Cardiac muscle cell (in vitro differentiated cells and primary cell): Measurements from ENCODE around the gene TMEM86B. TPM values are rescaled to one million over a fixed set of nuclear protein-coding genes. Genes with fewer than 3 reads are reported as not detected.

Experiments used
- DNase-seq, 2 donors: peaks; one replicate each; pipeline versions ENCODE4 v3.0.0 to v3.0.0-alpha.2; 2010 to 2017; ENCODE audit warnings: low read depth in 1 of 2, low spot score in 1 of 2
- H3K27ac ChIP-seq: fragments of 200-600 bp; sonication (generic); 2 replicates; pipeline ENCODE4 v1.5.1; 2016
- H3K27me3 ChIP-seq: fragments of 200-600 bp; sonication (generic); 2 replicates; pipeline ENCODE4 v1.6.0; 2016; ENCODE audit warnings: control low read depth
- H3K36me3 ChIP-seq: fragments of 200-600 bp; sonication (generic); 2 replicates; pipeline ENCODE4 v1.5.1; 2016; ENCODE audit warnings: control low read depth
- H3K4me1 ChIP-seq: fragments of 200-600 bp; sonication (generic); 2 replicates; pipeline ENCODE4 v1.8.1; 2017; ENCODE audit warnings: low read depth, mild to moderate bottlenecking, mixed run types
- H3K4me3 ChIP-seq: fragments of 200-600 bp; sonication (generic); 2 replicates; pipeline ENCODE4 v1.5.1; 2016; ENCODE audit warnings: mild to moderate bottlenecking
- H3K9me3 ChIP-seq: fragments of 200-600 bp; sonication (generic); 2 replicates; pipeline ENCODE4 v1.5.1; 2017; ENCODE audit warnings: low read depth, mild to moderate bottlenecking, control low read depth
- polyA plus RNA-seq: library from polyadenylated mRNA; unstranded; fragments of >200 nt; fragmentation: Nextera tagmentation; extraction: Ambion mirVana; gene quantifications from 2 replicates; pipeline ENCODE4 v1.2.1, GENCODE V29; 2016
- total RNA-seq: library from RNA; depleted of rRNA; stranded (reverse); fragments of >200 nt; gene quantifications from 2 replicates; pipeline ENCODE4 v1.2.3, GENCODE V29; 2016
- TF ChIP-seq, protein P1 (sequence below): IDR thresholded peaks from 2 replicates; pipeline ENCODE4 v1.5.1; 2012; ENCODE audit warnings: low read depth, mild to moderate bottlenecking, low read length

The TMEM86B gene, protein sequence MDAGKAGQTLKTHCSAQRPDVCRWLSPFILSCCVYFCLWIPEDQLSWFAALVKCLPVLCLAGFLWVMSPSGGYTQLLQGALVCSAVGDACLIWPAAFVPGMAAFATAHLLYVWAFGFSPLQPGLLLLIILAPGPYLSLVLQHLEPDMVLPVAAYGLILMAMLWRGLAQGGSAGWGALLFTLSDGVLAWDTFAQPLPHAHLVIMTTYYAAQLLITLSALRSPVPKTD
- total RNA-seq (4.2 and 4.7 TPM in 2 replicates), polyA plus RNA-seq (2.6 and 5.3 TPM in 2 replicates)

DNA sequence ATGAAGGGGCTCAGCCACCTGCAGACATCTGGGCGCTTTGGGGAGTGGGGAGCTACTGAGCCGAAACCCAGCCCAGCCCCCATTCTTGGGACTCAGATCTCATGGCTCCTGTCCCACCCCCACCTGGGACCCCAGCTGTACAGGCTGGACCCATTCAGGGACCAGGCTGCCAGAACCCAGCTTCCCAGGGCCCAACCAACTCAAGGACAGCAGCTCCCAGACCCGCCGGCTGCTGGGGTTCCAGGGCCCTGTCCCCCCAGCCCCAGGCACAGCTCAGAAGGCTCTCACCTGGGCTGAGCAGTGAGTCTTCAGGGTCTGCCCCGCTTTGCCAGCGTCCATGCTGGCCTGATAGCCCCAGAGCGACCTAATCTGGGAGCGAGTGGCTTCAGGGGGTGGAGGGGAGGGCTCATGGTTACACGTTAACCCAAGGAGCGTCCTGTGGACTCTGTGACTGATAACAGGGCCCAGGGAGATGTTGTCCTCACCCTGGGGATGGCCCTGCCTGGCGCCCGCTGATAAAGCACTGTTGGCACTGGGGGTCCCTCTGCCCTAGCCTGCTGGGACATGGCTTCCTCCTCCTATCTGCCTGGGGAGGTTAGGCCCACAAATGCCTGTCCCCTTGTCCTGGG is at the start of gene TMEM86B:
TSS of gene TMEM86B (minus strand) at position 361 of the 629 bp plus-strand sequence. CDS start at position 339, 22 bp downstream.
- no peak within 1 kb of the TSS for H3K4me3 ChIP-seq
- peaks cover 12% of the 10 kb centered on the region for H3K36me3 ChIP-seq
- H3K27me3 ChIP-seq, result no peaks in the 10 kb centered on the region
- DNase-seq, result no peak
- no peaks in the 10 kb centered on the region for H3K9me3 ChIP-seq
- peaks cover 10% of the 10 kb centered on the region for H3K4me1 ChIP-seq
- H3K27ac ChIP-seq, result peak within 1 kb of the TSS; percentile 89
- TF ChIP-seq, protein P1, sequence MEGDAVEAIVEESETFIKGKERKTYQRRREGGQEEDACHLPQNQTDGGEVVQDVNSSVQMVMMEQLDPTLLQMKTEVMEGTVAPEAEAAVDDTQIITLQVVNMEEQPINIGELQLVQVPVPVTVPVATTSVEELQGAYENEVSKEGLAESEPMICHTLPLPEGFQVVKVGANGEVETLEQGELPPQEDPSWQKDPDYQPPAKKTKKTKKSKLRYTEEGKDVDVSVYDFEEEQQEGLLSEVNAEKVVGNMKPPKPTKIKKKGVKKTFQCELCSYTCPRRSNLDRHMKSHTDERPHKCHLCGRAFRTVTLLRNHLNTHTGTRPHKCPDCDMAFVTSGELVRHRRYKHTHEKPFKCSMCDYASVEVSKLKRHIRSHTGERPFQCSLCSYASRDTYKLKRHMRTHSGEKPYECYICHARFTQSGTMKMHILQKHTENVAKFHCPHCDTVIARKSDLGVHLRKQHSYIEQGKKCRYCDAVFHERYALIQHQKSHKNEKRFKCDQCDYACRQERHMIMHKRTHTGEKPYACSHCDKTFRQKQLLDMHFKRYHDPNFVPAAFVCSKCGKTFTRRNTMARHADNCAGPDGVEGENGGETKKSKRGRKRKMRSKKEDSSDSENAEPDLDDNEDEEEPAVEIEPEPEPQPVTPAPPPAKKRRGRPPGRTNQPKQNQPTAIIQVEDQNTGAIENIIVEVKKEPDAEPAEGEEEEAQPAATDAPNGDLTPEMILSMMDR, result no peak

DNA sequence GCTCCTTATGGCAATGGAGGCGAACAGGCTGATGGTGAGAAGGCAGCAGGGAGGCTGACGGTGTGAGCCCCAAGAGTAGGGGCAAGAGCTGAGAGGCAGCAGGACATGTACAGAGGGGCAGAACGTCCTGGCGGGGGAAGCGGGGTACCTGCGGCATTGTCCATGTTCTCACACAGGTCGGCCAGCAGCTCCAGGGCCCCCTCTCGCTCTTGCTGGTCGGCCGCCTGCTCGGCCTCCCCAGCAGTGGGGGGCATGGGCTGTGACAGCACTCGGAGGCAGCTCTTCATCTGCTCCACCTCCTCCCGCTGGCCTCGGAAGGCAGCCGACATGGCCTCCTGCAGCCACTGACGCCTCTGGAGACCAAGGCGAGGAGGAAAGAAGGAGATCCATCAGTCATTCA is 48.9 kb upstream of the TMEM86B start:
- H3K36me3 ChIP-seq, result peaks cover 6% of the 10 kb centered on the region
- DNase-seq, result no peak
- H3K4me1 ChIP-seq, result no peaks in the 10 kb centered on the region
- no peaks in the 10 kb centered on the region for H3K27me3 ChIP-seq
- TF ChIP-seq, protein P1, result no peak
- no peak overlapping the region for H3K27ac ChIP-seq
- no peaks in the 10 kb centered on the region for H3K9me3 ChIP-seq
- no peak overlapping the region for H3K4me3 ChIP-seq

DNA sequence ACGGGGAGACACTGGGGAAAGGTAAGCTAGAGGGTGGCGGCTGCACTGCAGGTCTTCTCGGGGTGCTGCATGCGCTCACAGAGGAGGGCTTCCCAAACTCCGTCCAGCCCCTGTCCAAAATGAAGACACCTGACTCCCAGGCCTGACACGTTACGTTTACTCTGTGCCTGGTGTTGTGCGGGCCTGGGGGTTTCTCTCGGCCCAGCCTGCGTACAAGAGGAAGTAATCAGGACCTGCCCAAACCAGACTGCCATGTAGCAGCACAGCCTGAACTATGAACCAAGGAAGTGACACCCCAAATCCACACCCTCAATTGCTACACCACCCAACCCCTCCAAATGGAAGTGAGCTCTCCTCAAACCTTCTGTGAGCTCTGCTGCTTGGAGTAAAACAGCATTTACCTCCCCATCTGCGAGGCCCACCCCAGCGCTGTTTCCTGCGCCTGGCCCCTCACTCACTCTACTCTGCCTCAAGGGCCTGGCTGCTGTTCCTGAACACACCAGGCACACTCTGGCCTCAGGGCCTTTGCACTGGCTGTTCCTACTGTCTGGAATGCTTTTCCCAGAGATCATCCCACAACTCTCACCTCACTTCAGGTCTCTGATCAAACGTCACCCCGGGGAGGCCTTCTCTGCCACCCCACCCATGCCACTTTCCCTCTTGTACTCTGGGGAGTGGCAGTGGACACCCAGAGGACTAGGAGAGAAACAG is 48.3 kb upstream of the TMEM86B start:
- Histone ChIP-seq H3K4me1 (no peaks in the 10 kb centered on the region), H3K27me3 (no peaks in the 10 kb centered on the region), H3K27ac (no peak overlapping the region), H3K36me3 (peaks cover 6% of the 10 kb centered on the region), H3K4me3 (no peak overlapping the region), H3K9me3 (no peaks in the 10 kb centered on the region)
- DNase-seq, result no peak
- TF ChIP-seq, protein P1, result no peak

DNA sequence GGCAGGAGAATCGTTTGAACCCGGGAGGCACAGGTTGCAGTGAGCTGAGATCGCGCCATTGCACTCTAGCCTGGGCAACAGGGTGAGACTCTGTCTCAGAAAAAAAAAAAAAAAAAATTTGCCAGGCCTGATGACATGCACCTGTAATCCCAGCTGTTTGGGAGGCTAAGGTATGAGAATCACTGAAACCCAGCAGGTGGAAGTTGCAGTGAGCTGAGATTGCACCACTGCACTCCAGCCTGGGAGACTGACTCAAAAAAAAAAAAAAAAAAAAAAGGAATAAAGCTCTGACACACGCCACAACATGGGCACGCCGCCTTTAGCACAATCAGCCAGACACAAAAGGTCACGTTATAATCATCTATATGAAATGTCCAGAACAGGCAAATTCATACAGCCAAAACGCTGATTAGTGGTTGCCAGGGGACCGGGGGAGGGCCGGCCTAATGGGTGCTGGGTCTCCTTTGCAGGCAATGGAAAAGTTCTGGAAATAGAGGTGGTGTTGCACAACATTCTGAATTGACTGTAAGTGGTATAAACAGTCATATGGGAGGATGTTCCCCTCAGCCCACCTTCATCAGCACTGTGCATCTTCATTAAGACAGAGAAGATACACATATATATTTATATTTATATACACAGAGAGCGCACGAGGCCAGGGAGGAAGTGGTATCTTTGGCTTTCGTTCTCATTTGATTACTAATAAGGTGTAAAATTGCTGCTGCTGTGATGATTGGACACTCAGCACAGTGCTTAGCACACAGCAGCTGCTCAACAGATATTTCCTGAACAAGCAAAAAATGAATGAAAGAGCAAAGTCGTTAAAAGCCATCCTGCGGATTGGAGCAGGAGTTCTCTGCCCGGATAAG is 47.5 kb upstream of the TMEM86B start:
- H3K27me3 ChIP-seq, result no peaks in the 10 kb centered on the region
- H3K27ac ChIP-seq, result no peak overlapping the region
- H3K9me3 ChIP-seq, result no peaks in the 10 kb centered on the region
- no peak for DNase-seq
- no peaks in the 10 kb centered on the region for H3K4me1 ChIP-seq
- TF ChIP-seq, protein P1, result no peak
- no peak overlapping the region for H3K4me3 ChIP-seq
- peaks cover 6% of the 10 kb centered on the region for H3K36me3 ChIP-seq
